ENCODE measurements around the gene SMG6. TPM values are rescaled to one million over a fixed set of nuclear protein-coding genes. Genes with fewer than 3 reads are reported as not detected.

Gene SMG6
- total and polyA plus RNA-seq, 2 of the 13 experiments (the other 11 are each of a cell fraction or from before 2014, with no cell fraction given), result 4.6 to 14.6 TPM

GRCh38 chr17:2094891-2095535, 208.6 kb downstream of the SMG6 start (continued):
- no peak for TF ChIP-seq ATF7 (IDR thresholded peaks at IDR 0.05)
- TF ChIP-seq ATF7 (CRISPR knock-in tag; IDR thresholded peaks at IDR 0.05), result 0 out of 2 replicates have a peak, but pooled peaks have one; percentile 46
- TF ChIP-seq ZNF574 (CRISPR knock-in tag; IDR thresholded peaks at IDR 0.05), result peak; percentile 58
- TF ChIP-seq ZFP36 (IDR thresholded peaks at IDR 0.05; ENCODE audit: borderline replicate concordance, low read depth, low read length, partially characterized antibody), result no peak
- peak; percentile 27; the same call in 1 of the 2 replicates for TF ChIP-seq KDM6A (CRISPR knock-in tag; IDR thresholded peaks at IDR 0.05; ENCODE audit: low read depth)
- no peak for TF ChIP-seq ETV6 (CRISPR knock-in tag; conservative IDR thresholded peaks at IDR 0.05)
- TF ChIP-seq GATAD1 (CRISPR knock-in tag; IDR thresholded peaks at IDR 0.05), result peak; percentile 42; the same call in 1 of the 2 replicates
- TF ChIP-seq KDM5B (CRISPR knock-in tag; IDR thresholded peaks at IDR 0.05; ENCODE audit: borderline replicate concordance), result peak; percentile 32; the same call in 1 of the 2 replicates
- no peak for TF ChIP-seq ZNF256 (CRISPR knock-in tag; conservative IDR thresholded peaks at IDR 0.05)
- TF ChIP-seq NPAS2 (CRISPR knock-in tag; IDR thresholded peaks at IDR 0.05; ENCODE audit: borderline replicate concordance), result no peak
- TF ChIP-seq SMAD3 (CRISPR knock-in tag; IDR thresholded peaks at IDR 0.05), result peak; percentile 83; the same call in 1 of the 2 replicates
- peak; percentile 21 for TF ChIP-seq YY1 (IDR thresholded peaks at IDR 0.05; ENCODE audit: insufficient read depth, insufficient replicate concordance, low read depth, low read length)
- peak; percentile 99 for TF ChIP-seq RAD21 (CRISPR knock-in tag; IDR thresholded peaks at IDR 0.05)
- TF ChIP-seq BCL6 (CRISPR knock-in tag; IDR thresholded peaks at IDR 0.05), result peak; percentile 68
- no peak for TF ChIP-seq CHCHD3 (CRISPR knock-in tag; IDR thresholded peaks at IDR 0.05)
- peak; percentile 44; the same call in 1 of the 3 replicates for TF ChIP-seq MXI1 (IDR thresholded peaks at IDR 0.05; ENCODE audit: borderline replicate concordance, low read depth, low read length)
- peak; percentile 69 for TF ChIP-seq FOXO1 (CRISPR knock-in tag; IDR thresholded peaks at IDR 0.05)
- TF ChIP-seq RBAK (CRISPR knock-in tag; IDR thresholded peaks at IDR 0.05), result peak; percentile 95
- TF ChIP-seq SPEN (CRISPR knock-in tag; IDR thresholded peaks at IDR 0.05; ENCODE audit: low read depth), result peak; percentile 45; the same call in 1 of the 2 replicates
- 0 out of 2 replicates have a peak, but pooled peaks have one; percentile 39 for TF ChIP-seq ZNF788 (CRISPR knock-in tag; IDR thresholded peaks at IDR 0.05; ENCODE audit: borderline replicate concordance)
- no peak for TF ChIP-seq GMEB1 (CRISPR knock-in tag; IDR thresholded peaks at IDR 0.05; ENCODE audit: borderline replicate concordance)
- no peak for TF ChIP-seq ZBTB21 (CRISPR knock-in tag; IDR thresholded peaks at IDR 0.05)
- TF ChIP-seq ZNF569 (CRISPR knock-in tag; IDR thresholded peaks at IDR 0.05; ENCODE audit: borderline replicate concordance), result no peak
- TF ChIP-seq GLMP (CRISPR knock-in tag; IDR thresholded peaks at IDR 0.05; ENCODE audit: borderline replicate concordance), result no peak
- TF ChIP-seq ZNF101 (CRISPR knock-in tag; IDR thresholded peaks at IDR 0.05; ENCODE audit: borderline replicate concordance, low read depth), result no peak
- no peak for TF ChIP-seq SRY (CRISPR knock-in tag; IDR thresholded peaks at IDR 0.05)

All from HepG2 (cell line).